ENCODE data around the gene MAP3K15.

- TF ChIP-seq, protein P1, sequence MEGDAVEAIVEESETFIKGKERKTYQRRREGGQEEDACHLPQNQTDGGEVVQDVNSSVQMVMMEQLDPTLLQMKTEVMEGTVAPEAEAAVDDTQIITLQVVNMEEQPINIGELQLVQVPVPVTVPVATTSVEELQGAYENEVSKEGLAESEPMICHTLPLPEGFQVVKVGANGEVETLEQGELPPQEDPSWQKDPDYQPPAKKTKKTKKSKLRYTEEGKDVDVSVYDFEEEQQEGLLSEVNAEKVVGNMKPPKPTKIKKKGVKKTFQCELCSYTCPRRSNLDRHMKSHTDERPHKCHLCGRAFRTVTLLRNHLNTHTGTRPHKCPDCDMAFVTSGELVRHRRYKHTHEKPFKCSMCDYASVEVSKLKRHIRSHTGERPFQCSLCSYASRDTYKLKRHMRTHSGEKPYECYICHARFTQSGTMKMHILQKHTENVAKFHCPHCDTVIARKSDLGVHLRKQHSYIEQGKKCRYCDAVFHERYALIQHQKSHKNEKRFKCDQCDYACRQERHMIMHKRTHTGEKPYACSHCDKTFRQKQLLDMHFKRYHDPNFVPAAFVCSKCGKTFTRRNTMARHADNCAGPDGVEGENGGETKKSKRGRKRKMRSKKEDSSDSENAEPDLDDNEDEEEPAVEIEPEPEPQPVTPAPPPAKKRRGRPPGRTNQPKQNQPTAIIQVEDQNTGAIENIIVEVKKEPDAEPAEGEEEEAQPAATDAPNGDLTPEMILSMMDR (IDR thresholded peaks at IDR 0.05) = no peak
- no peak for TF ChIP-seq EZH2phosphoT487 (IDR thresholded peaks at IDR 0.05)
These were observed 45.3 kb upstream of the MAP3K15 start for GRCh38 chrX:19560611-19561010.
